Parathyroid adenoma (tissue), 2 donors: Measurements from ENCODE around the gene GRAP2.

Experiments used
- H2AFZ ChIP-seq: fragments of 300-600 bp; sonication (generic); one replicate; pipeline ENCODE4 v1.7.0; 2017; ENCODE audit warnings: antibody characterized with exemption, mild to moderate bottlenecking
- H3K27ac ChIP-seq: fragments of 300-600 bp; sonication (generic); one replicate; pipeline ENCODE4 v1.7.0; 2017
- H3K27me3 ChIP-seq: fragments of 300-600 bp; sonication (generic); one replicate; pipeline ENCODE4 v1.7.0; 2017; ENCODE audit warnings: low read length; ENCODE audit not compliant: control insufficient read depth, insufficient read depth
- H3K36me3 ChIP-seq: fragments of 300-600 bp; sonication (generic); one replicate; pipeline ENCODE4 v1.7.0; 2017; ENCODE audit warnings: low read length; ENCODE audit not compliant: control insufficient read depth, insufficient read depth
- H3K4me1 ChIP-seq: fragments of 300-600 bp; sonication (generic); one replicate; pipeline ENCODE4 v1.7.0; 2017; ENCODE audit warnings: control low read depth
- H3K4me2 ChIP-seq: fragments of 300-600 bp; sonication (generic); one replicate; pipeline ENCODE4 v1.7.0; 2017; ENCODE audit warnings: low read length
- H3K4me3 ChIP-seq: fragments of 300-600 bp; sonication (generic); one replicate; pipeline ENCODE4 v1.7.0; 2017; ENCODE audit warnings: low read depth, low read length
- H3K79me2 ChIP-seq: fragments of 300-600 bp; sonication (generic); one replicate; pipeline ENCODE4 v1.7.0; 2017; ENCODE audit warnings: control low read depth
- H3K9ac ChIP-seq: fragments of 300-600 bp; sonication (generic); one replicate; pipeline ENCODE4 v1.7.0; 2017; ENCODE audit warnings: mild to moderate bottlenecking
- H3K9me3 ChIP-seq: fragments of 300-600 bp; sonication (generic); one replicate; pipeline ENCODE4 v1.7.0; 2017; ENCODE audit warnings: low read length; ENCODE audit not compliant: control insufficient read depth
- TF ChIP-seq, protein P1 (sequence below): fragments of 300-600 bp; sonication (generic); IDR thresholded peaks from one replicate; pipeline ENCODE4 v1.7.0; 2017; ENCODE audit warnings: antibody characterized with exemption, mild to moderate bottlenecking
- donor health status: primary hyperparathyroidism.

GRAP2 gene

DNA sequence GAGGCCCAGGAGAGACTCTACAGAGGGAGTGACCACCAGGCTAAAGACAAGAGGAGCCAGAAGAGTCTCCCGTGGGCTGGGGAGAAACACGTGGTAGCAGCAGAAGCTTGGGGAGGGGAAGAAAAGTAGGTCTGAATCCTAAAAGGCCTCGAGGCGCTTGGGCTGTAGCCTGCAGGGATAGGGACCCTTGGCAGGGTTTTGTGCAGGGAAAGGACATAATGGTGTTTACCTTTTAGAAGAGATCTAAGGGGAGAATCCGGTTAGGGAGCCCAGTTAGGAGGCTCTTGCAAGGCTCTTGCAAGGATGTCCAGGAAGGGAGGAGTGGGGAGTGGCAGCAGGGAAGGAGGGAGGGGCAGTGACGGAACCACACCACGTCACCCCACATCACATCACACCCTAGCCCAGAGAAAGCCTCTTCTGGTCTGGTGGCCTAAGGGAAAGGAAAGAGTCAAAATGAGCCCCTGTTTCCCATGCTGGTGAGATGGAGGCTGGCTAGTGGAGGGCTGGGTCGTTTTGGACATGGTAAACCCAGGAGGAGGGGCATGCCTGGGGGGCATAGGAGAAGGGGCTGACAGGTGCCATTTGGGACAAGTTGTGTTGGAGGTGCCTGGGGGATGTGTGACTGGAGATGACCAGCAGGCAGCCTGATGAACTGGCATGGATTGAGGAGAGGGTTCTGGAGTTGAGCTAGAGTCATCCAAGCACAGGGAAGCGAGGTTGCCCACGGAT lies 87.7 kb downstream of the GRAP2 start:
- H3K9ac ChIP-seq, result no peak overlapping the region
- H3K4me1 ChIP-seq, result peaks cover 3% of the 10 kb centered on the region
- no peaks in the 10 kb centered on the region for H3K36me3 ChIP-seq
- no peak overlapping the region for H3K27ac ChIP-seq
- no peak overlapping the region for H3K4me2 ChIP-seq
- no peaks in the 10 kb centered on the region for H3K9me3 ChIP-seq
- H2AFZ ChIP-seq, result no peak overlapping the region
- no peaks in the 10 kb centered on the region for H3K79me2 ChIP-seq
- TF ChIP-seq, protein P1, sequence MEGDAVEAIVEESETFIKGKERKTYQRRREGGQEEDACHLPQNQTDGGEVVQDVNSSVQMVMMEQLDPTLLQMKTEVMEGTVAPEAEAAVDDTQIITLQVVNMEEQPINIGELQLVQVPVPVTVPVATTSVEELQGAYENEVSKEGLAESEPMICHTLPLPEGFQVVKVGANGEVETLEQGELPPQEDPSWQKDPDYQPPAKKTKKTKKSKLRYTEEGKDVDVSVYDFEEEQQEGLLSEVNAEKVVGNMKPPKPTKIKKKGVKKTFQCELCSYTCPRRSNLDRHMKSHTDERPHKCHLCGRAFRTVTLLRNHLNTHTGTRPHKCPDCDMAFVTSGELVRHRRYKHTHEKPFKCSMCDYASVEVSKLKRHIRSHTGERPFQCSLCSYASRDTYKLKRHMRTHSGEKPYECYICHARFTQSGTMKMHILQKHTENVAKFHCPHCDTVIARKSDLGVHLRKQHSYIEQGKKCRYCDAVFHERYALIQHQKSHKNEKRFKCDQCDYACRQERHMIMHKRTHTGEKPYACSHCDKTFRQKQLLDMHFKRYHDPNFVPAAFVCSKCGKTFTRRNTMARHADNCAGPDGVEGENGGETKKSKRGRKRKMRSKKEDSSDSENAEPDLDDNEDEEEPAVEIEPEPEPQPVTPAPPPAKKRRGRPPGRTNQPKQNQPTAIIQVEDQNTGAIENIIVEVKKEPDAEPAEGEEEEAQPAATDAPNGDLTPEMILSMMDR, result no peak
- no peaks in the 10 kb centered on the region for H3K27me3 ChIP-seq
- H3K4me3 ChIP-seq, result no peak overlapping the region

GRCh38 chr22:39989633-39990032 lies 88.7 kb downstream of the GRAP2 start:
- peaks cover 3% of the 10 kb centered on the region for H3K4me1 ChIP-seq
- no peaks in the 10 kb centered on the region for H3K27me3 ChIP-seq
- no peaks in the 10 kb centered on the region for H3K9me3 ChIP-seq
- H2AFZ ChIP-seq, result no peak overlapping the region
- no peak overlapping the region for H3K27ac ChIP-seq
- H3K9ac ChIP-seq, result no peak overlapping the region
- H3K4me2 ChIP-seq, result no peak overlapping the region
- H3K36me3 ChIP-seq, result no peaks in the 10 kb centered on the region
- no peaks in the 10 kb centered on the region for H3K79me2 ChIP-seq
- TF ChIP-seq, protein P1, result no peak
- no peak overlapping the region for H3K4me3 ChIP-seq

DNA sequence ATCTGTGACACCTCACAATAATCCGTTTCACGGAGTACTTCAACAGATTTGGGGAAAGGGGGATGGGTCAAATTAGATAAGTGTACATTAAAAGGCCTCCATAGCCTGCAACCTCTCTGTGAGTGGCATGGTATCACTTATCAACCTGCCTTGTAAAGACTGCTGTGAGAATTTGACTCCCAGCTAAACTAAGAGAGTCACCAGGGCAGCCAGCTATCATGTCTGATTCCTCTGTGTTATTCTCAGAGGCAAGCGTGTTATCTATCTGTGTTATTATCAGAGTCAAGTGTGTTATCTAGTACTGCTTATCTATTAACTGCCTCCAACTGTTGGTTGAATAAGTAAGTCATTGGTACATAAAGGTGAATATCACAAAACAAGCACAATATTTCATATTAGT lies 89.8 kb downstream of the GRAP2 start:
- Histone ChIP-seq H3K36me3 (no peaks in the 10 kb centered on the region), H3K4me1 (peaks cover 3% of the 10 kb centered on the region), H3K4me3 (no peak overlapping the region), H3K27ac (no peak overlapping the region), H3K79me2 (no peaks in the 10 kb centered on the region), H2AFZ (no peak overlapping the region), H3K9ac (no peak overlapping the region), H3K4me2 (no peak overlapping the region), H3K9me3 (no peaks in the 10 kb centered on the region), H3K27me3 (no peaks in the 10 kb centered on the region)
- TF ChIP-seq, protein P1, result no peak

GRCh38 chr22:39991159-39991860 lies 90.4 kb downstream of the GRAP2 start:
- no peak overlapping the region for H2AFZ ChIP-seq
- no peak overlapping the region for H3K9ac ChIP-seq
- no peaks in the 10 kb centered on the region for H3K9me3 ChIP-seq
- H3K4me3 ChIP-seq, result no peak overlapping the region
- no peak overlapping the region for H3K4me2 ChIP-seq
- TF ChIP-seq, protein P1, result no peak
- H3K79me2 ChIP-seq, result no peaks in the 10 kb centered on the region
- H3K36me3 ChIP-seq, result no peaks in the 10 kb centered on the region
- no peaks in the 10 kb centered on the region for H3K27me3 ChIP-seq
- peaks cover 3% of the 10 kb centered on the region for H3K4me1 ChIP-seq
- H3K27ac ChIP-seq, result no peak overlapping the region
